Endothelial cell of umbilical vein (primary cell): ENCODE measurements around the gene TMEM9B. TPM values are rescaled to one million over a fixed set of nuclear protein-coding genes. Genes with fewer than 3 reads are reported as not detected.

Source experiments
- BruUV-seq: library from RNA; stranded (reverse); fragments of 400-500 nt; replicated peaks from 2 replicates; lab custom pipeline; 2021; lab: Mats Ljungman, UMichigan
- CTCF ChIA-PET: fragments of 300-600, 350-600 bp; sonication (Branson Sonifier 250); formaldehyde crosslinking; loops from one replicate; lab custom pipeline; 2021; ENCODE audit warnings: antibody characterized with exemption, inconsistent platforms; lab: Charles Lee
- POLR2A ChIA-PET: fragments of 300-600, 350-600 bp; sonication (Branson Sonifier 250); formaldehyde crosslinking; loops from one replicate; lab custom pipeline; 2021; ENCODE audit warnings: antibody characterized with exemption, inconsistent platforms; lab: Charles Lee
- DNase-seq: peaks from one replicate; pipeline ENCODE4 v3.0.0-alpha.2; 2011; ENCODE audit warnings: low read depth, low spot score
- FAIRE-seq: peaks from 2 replicates; lab custom pipeline; 2011; peaks lifted over from hg19 to GRCh38; lab: Jason Lieb, UNC
- H2AFZ ChIP-seq: 2 replicates; pipeline ENCODE4 v1.6.0; 2012; ENCODE audit warnings: low read depth, low read length, control low read depth, inconsistent platforms
- H3K27ac ChIP-seq: 2 replicates; pipeline ENCODE4 v1.5.1; 2011; ENCODE audit warnings: low read depth, mild to moderate bottlenecking, control low read depth, low read length, moderate library complexity; ENCODE audit not compliant: insufficient read depth
- H3K27me3 ChIP-seq, 2 experiments: 2 replicates each; pipeline versions ENCODE4 v1.6.0 to v1.6.1; 2011; ENCODE audit warnings: low read length in 2 of 2, mixed read lengths in 1 of 2; ENCODE audit not compliant: control insufficient read depth in 2 of 2, insufficient read depth in 2 of 2
- H3K36me3 ChIP-seq, 2 experiments: 2 replicates in 1 of 2; 3 replicates in 1 of 2; pipeline ENCODE4 v1.5.1; 2011; ENCODE audit warnings: low read length in 2 of 2, mild to moderate bottlenecking in 1 of 2, moderate library complexity in 1 of 2; ENCODE audit not compliant: control insufficient read depth in 2 of 2, insufficient read depth in 2 of 2; ENCODE audit errors: extremely low read depth in 1 of 2
- H3K4me1 ChIP-seq: 3 replicates; pipeline ENCODE4 v1.5.1; 2011; ENCODE audit warnings: mild to moderate bottlenecking, low read length; ENCODE audit not compliant: control insufficient read depth, insufficient read depth; ENCODE audit errors: extremely low read depth
- H3K4me2 ChIP-seq: 2 replicates; pipeline ENCODE4 v1.6.1; 2011; ENCODE audit warnings: low read length, control low read depth, mixed read lengths; ENCODE audit not compliant: insufficient read depth
- H3K4me3 ChIP-seq, 3 experiments: fragments of 200-600 bp in 1 of 3; sonication (generic), shearing (Covaris generic) in 1 of 3; replicated peaks in 1 of 3; 2 replicates each; pipeline ENCODE4 v1.5.1; 2011 to 2016; ENCODE audit warnings: control low read depth in 3 of 3, low read length in 3 of 3, mild to moderate bottlenecking in 2 of 3, inconsistent platforms in 1 of 3, low read depth in 1 of 3, moderate library complexity in 1 of 3; ENCODE audit not compliant: insufficient read depth in 1 of 3
- H3K79me2 ChIP-seq: 2 replicates; pipeline ENCODE4 v1.6.0; 2012; ENCODE audit warnings: low read length, inconsistent platforms; ENCODE audit not compliant: control insufficient read depth, insufficient read depth
- H3K9ac ChIP-seq: replicated peaks from 2 replicates; pipeline ENCODE3; 2011; ENCODE audit warnings: low read length, control low read depth; ENCODE audit not compliant: insufficient read depth; ENCODE audit errors: extremely low read depth
- H3K9me1 ChIP-seq: replicated peaks from 3 replicates; pipeline ENCODE4 v1.6.0; 2011; ENCODE audit warnings: mild to moderate bottlenecking, low read length; ENCODE audit not compliant: control insufficient read depth, insufficient read depth; ENCODE audit errors: extremely low read depth
- H3K9me3 ChIP-seq: replicated peaks from 2 replicates; pipeline ENCODE4 v1.5.1; 2012; ENCODE audit warnings: low read length, inconsistent platforms; ENCODE audit not compliant: control insufficient read depth, insufficient read depth
- H4K20me1 ChIP-seq: replicated peaks from 2 replicates; pipeline ENCODE3; 2011; ENCODE audit warnings: mild to moderate bottlenecking, low read length; ENCODE audit not compliant: control insufficient read depth, insufficient read depth; ENCODE audit errors: extremely low read depth
- EZH2 ChIP-seq: IDR thresholded peaks from 2 replicates; pipeline ENCODE4 v1.6.1; 2012; ENCODE audit warnings: borderline replicate concordance, low read depth, mild to moderate bottlenecking, moderate library complexity, low read length, inconsistent platforms; ENCODE audit not compliant: severe bottlenecking
- FOS ChIP-seq: IDR thresholded peaks from 2 replicates; pipeline ENCODE4 v1.6.1; 2011; ENCODE audit warnings: mild to moderate bottlenecking, low read length, moderate library complexity, borderline replicate concordance; ENCODE audit not compliant: insufficient read depth
- GATA2 ChIP-seq: IDR thresholded peaks from 2 replicates; pipeline ENCODE4 v1.7.0; 2011; ENCODE audit warnings: low read depth, mild to moderate bottlenecking, moderate library complexity, mixed read lengths, low read length; ENCODE audit not compliant: insufficient read length, insufficient read depth
- JUN ChIP-seq: IDR thresholded peaks from 2 replicates; pipeline ENCODE4 v1.6.1; 2011; ENCODE audit warnings: borderline replicate concordance, low read depth; ENCODE audit not compliant: insufficient read length, insufficient read depth
- MAX ChIP-seq: IDR thresholded peaks from 2 replicates; pipeline ENCODE4 v1.6.1; 2011; ENCODE audit not compliant: insufficient read depth, insufficient read length
- MYC ChIP-seq: IDR thresholded peaks from one replicate; pipeline ENCODE4 v1.6.1; 2011; ENCODE audit warnings: mild to moderate bottlenecking, low read depth, low read length
- POLR2A ChIP-seq: IDR thresholded peaks from 2 replicates; pipeline ENCODE4 v1.6.1; 2012; ENCODE audit warnings: low read depth, mild to moderate bottlenecking, control low read depth, low read length
- POLR2AphosphoS5 ChIP-seq: IDR thresholded peaks from 2 replicates; pipeline ENCODE4 v1.6.1; 2012; ENCODE audit warnings: low read depth, mild to moderate bottlenecking, control low read depth, low read length, moderate library complexity; ENCODE audit not compliant: insufficient read depth
- dilution Hi-C: fragments of 300-500 bp; cut with MboI; formaldehyde crosslinking; loops from one replicate; pipeline ENCODE4 v1.15.0; 2019; ENCODE audit warnings: low sequenced_read_pairs; ENCODE audit not compliant: extremely low pct_ligation_motif_present
- intact Hi-C: fragments of 100-400 bp; cut with micrococcal nuclease; formaldehyde crosslinking; loops from one replicate; pipeline ENCODE4 v1.10.0; 2022
- polyA plus RNA-seq, 4 experiments: library from polyadenylated mRNA; depleted of rRNA in 3 of 4; stranded (reverse) in 3 of 4; unstranded in 1 of 4; fragments of >200 nt; gene quantifications; 2 replicates each; pipeline versions ENCODE4 v1.2.1 to v1.2.3, GENCODE V29; 2011 to 2012; ENCODE audit warnings: missing spikeins in 1 of 4
- total RNA-seq: library from RNA; stranded (reverse); gene quantifications from 2 replicates; pipeline ENCODE4 v1.2.3, GENCODE V29; 2021
- TF ChIP-seq, protein P1 (sequence below), 2 donors: IDR thresholded peaks; 1 replicate in 1 of 2; 2 replicates in 1 of 2; pipeline ENCODE4 v1.5.1; 2011; ENCODE audit warnings: low read length in 2 of 2, mild to moderate bottlenecking in 2 of 2, moderate library complexity in 2 of 2, control low read depth in 1 of 2, inconsistent platforms in 1 of 2, low read depth in 1 of 2; ENCODE audit not compliant: insufficient read depth in 1 of 2; ENCODE audit errors: extremely low read depth in 1 of 2

TMEM9B gene
- total and polyA plus RNA-seq, 2 donors (not counting 3 experiments of a cell fraction or from before 2014, with no cell fraction given): 28.2 to 30.2 TPM

GRCh38 chr11:8927233-8927632 is 37.0 kb downstream of the TMEM9B start:
- no peaks in the 10 kb centered on the region for H3K9me3 ChIP-seq
- FAIRE-seq (no peak), DNase-seq (no peak)
- no peak for TF ChIP-seq MYC
- TF ChIP-seq FOS: no peak
- TF ChIP-seq GATA2: no peak
- TF ChIP-seq EZH2: no peak
- no peak for TF ChIP-seq POLR2AphosphoS5
- TF ChIP-seq JUN: no peak
- no peak for TF ChIP-seq POLR2A
- no peak for TF ChIP-seq MAX
- TF ChIP-seq, protein P1, sequence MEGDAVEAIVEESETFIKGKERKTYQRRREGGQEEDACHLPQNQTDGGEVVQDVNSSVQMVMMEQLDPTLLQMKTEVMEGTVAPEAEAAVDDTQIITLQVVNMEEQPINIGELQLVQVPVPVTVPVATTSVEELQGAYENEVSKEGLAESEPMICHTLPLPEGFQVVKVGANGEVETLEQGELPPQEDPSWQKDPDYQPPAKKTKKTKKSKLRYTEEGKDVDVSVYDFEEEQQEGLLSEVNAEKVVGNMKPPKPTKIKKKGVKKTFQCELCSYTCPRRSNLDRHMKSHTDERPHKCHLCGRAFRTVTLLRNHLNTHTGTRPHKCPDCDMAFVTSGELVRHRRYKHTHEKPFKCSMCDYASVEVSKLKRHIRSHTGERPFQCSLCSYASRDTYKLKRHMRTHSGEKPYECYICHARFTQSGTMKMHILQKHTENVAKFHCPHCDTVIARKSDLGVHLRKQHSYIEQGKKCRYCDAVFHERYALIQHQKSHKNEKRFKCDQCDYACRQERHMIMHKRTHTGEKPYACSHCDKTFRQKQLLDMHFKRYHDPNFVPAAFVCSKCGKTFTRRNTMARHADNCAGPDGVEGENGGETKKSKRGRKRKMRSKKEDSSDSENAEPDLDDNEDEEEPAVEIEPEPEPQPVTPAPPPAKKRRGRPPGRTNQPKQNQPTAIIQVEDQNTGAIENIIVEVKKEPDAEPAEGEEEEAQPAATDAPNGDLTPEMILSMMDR (IDR thresholded peaks at IDR 0.05; ENCODE audit: extremely low read depth in 1 of 2, insufficient read depth in 1 of 2, low read depth in 1 of 2, low read length in 2 of 2): no peak
- no peaks in the 10 kb centered on the region for H3K27me3 ChIP-seq
- H3K9ac ChIP-seq: no peak overlapping the region
- CTCF ChIA-PET: interaction anchor here (2.0 kb wide), 1 partner anchor 32 kb away, joined by 5 read pairs; no protein-coding TSS in a partner anchor
- no peaks in the 10 kb centered on the region for H3K4me1 ChIP-seq
- no peak overlapping the region for H3K4me2 ChIP-seq
- H2AFZ ChIP-seq: no peak overlapping the region
- H3K9me1 ChIP-seq: no peaks in the 10 kb centered on the region
- POLR2A ChIA-PET: no interaction called here
- H3K27ac ChIP-seq: no peak overlapping the region
- no TSS peak for BruUV-seq
- no peaks in the 10 kb centered on the region for H3K79me2 ChIP-seq
- peaks cover 3 to 5% of the 10 kb centered on the region in 2 experiments for H3K36me3 ChIP-seq
- H4K20me1 ChIP-seq: no peaks in the 10 kb centered on the region
- no peak overlapping the region for H3K4me3 ChIP-seq
- dilution Hi-C loops (no loop called here), intact Hi-C loops (no loop called here)
